Hematopoietic multipotent progenitor cell treated with erythropoietin and hydrocortisone succinate and interleukin-3 and kit ligand, for 15 days (in vitro differentiated cells): Measurements from ENCODE around the gene SEC24D.
A peak's percentile ranks its signal among the peaks of the same experiment; 100 is the strongest.

ENCODE experiments used
- DNase-seq: peaks from one replicate; pipeline ENCODE4 v3.0.0-alpha.2; 2015; ENCODE audit warnings: low spot score

The SEC24D gene

DNA sequence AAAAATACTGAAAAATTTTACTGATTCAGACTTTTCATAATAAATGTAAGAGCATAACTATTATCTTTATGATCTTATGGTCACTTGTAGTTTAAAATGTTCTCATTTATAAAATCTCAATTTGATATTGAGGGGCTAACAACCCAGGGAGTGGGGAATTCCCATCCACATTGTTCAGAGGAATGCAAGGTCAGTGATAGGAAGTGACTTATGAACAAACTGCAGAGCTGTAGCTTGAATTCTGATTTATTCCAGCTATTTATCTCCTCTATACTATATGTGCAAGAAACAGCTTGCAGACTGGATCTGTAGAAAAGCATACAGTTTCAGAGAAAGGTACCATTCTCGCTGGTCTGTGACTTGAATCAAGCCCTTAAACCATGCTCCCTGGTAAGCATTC lies 61.6 kb downstream of the SEC24D start:
- no peak for DNase-seq

DNA sequence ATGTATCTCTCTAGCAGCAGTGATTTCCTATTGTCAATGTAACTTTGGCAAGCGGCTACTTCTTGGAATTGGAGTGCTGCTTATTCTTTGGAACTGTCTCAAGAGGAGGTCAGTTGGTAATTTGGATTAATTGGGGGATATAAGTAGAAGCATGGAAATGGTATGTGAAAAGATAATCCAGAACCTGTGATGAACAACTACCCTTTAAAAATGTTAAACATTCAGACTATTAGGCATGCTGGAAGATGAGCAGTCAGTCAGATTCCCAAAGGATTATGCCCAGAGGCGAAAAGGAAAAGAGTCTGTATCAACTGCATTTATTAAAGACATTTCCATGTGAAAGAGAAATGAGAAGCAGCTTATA lies 62.5 kb downstream of the SEC24D start:
- DNase-seq: no peak

DNA sequence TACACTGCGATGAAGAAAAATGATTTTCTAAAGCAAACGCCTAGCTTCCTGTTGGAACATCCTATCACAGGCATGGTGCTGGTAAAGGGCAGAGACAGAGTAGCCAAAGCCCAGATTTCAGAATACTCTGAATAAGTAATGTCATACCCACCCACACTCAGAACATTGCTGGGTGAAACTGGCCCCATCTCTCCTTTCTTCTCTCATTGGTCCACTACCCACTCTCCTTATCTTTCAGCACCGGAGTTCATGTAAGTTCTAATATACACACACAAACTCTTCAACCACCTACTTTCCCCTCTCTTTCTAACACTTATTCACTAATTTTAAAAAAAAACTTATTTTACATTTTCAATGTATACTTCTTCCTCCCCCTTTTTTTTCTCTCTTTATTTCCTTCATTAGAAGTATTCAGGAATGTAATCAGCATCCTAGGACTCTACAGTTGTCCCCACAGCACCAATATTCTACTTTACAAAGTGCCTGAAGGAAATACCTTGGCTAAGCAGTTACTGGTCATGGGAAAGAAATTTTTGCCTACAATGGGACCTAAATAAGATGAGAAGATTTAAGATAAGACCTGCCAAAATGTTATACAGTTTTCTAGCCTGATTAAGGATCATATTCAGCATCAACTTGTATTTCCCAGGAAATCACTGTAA lies 63.0 kb downstream of the SEC24D start:
- DNase-seq: no peak

DNA sequence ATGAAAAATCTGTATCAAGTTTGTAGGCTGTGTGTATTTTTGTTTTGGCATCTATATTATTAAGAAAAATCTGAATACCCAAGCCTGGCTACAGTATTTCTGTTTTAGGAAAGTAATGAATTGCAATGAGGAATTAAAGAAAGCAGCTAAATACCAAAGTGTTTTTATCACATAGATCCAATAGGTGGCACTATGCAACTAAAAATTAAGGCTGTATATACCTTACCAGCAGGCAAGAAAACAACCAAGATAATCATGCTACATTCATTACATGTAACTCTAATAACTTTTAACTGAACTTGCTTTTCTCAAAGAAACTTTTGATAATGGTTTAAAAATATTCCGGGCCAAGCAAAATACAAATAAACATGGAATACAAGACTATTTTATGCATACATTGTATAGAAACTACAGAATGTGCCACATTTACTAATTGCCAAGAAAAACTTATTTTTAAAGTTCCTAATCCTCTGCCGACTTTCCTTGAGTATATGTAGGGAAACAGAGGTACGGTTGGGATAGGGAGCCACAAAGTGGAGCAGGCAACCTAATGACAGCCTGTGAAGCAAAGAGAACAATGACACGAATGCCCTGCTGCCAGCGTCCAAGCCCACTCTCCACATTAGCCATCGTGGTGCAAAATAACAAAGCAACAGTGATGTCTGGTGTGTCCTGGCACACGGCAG lies 63.7 kb downstream of the SEC24D start:
- peak; percentile 69 for DNase-seq

DNA sequence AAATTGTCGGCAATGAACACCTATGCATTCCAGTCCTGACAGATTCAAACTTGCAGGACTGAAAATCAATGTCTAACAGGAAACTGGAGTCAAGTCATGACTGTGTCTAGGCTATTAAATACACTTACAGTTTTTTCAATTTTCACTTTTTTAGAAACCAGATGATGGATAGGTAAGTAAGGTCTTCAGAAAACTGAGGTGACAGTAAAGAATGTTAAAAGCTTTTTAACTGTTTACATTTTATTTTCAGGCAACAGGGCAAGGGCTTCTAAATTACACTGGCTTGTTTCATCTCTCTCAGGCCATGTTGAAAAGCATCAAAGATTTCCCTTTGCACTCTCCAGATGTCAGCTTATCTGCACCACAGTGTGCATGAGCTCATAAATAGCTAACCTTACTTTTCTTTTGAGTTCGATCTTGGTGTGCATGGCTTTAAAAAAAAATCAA lies 65.2 kb downstream of the SEC24D start:
- DNase-seq: no peak

DNA sequence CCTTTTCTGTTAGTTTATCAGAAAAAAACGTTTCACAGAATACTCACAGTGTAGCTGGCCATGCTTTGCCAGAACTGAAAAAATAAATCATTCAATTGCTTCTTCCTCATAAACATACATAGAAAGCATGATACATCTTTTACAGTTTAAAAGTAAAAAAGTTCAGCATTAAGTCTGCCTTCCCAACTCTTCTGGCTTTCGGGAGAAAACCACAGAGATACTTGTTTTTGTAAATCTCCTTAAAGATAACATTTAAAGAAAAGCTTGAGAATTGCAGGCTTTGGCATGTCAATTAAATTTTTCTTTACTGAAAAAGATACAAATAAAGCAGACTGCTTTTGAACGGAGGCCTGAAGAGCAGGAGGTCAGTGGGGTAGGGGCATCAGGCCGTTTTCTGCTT lies 66.8 kb downstream of the SEC24D start:
- no peak for DNase-seq

DNA sequence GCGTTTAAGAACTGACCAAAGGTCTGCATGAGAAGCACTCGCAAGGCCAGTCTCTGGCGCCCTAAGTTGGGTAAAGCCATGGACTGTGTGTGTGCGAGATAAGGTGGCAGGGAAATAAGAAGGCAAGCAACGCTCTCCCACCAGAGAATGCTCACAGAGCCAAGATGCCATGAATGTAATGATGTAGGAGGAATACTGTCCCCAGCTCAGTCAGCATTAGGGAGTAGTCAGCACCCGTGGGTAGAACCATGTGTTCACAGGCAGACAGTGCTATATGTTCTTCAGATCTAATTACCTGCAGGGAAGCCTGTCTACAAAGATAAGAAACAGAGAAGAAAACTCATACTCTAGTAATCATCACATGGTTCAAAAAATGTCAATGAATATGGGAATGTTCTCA lies 68.8 kb downstream of the SEC24D start:
- DNase-seq: peak; percentile 64

DNA sequence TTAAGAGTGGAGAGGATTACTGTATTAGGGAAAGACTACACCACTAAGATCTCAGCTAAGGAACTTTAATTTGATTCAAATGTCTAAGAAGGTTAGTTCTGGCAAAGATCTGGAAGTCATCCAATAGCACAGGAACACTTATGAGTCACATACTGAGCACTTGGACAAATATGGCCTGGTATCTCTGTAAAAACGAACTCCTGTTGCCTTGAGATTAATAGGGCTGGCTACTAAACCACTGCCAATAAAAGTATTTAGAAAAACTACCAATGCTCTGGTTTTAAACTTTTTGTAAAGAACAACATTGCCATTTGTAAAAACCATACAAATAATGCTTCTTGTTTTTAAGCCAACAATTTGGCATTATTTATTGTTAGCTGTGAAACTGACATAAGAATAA lies 70.5 kb downstream of the SEC24D start:
- DNase-seq: peak; percentile 84

DNA sequence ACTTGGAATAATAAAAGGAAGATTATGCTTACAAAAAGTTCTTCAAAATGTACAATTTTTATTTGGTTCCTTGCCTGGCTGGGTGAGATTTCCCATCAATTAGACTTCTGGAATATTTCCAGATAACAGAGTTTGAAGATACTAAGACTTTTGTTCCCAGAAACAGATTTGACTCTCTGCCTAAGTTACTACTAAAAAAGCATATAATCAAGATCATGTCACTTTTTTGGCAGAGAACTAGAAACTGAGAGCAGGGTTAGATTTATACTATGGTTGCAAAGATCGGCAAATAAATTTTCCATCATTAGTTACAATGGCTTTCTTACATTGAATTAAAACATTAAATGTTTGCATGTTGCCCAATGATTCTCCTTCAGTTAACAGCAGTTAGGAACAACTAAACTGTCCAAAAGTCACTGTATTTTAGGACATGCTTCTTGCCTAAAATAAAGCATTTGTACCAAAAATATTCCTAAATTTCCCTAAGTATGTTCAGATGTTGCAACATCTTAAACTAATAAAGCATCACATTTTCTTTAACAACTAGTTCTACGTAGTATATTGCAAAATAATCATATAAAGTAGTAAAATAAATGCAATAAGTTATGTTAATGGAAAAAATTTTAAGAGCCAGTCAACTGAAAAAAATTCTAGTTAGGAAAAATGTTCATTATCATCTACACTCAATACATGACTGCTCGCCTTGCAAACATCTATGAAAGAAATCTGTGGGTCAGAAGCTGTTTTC lies 73.0 kb downstream of the SEC24D start:
- no peak for DNase-seq

DNA sequence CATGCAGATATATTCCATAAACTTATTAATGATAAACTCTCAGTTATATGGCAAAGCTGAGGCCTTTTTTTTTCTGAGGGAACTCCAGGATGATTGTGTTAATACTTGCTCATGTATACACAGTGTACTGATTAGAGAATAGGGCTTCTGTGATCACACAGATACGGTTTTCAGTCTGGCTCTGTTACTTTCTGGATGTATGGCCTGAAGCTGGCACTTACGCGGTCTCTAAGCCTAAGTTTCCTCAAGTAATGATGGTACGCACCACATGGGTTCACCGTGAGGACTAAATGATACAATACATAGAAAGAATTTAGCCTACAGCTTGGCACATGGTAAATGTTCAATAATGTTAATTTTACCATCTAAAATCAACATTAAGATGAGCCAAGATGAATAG lies 73.8 kb downstream of the SEC24D start:
- DNase-seq: no peak

DNA sequence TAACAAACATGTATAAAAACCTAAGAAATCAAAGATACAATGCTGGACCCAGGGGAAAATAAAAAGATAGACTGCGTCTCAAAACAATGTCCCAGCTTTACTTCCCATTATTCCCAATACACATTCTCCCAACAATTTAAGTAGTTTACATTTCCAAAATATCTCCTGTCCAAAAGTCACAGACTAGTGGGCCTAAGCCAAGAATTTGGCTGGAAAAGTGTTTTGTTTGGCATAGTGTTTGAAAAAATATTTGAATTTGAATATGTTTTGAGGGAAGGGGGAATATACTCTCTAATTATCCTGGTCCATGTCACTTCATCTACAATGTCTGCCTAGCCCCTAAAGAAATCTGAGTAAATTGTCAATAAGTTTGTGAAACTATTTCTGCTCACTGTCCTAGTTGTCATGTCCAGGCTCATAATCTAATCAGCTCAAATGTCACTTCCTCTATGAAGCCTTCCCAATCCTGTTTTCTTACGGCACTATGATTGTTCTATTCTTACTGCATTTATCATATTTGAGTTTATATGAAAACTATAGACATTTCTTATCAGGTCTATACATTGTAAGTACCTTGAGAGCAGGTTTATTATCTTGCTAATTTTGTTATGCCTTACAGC lies 74.4 kb downstream of the SEC24D start:
- no peak for DNase-seq

DNA sequence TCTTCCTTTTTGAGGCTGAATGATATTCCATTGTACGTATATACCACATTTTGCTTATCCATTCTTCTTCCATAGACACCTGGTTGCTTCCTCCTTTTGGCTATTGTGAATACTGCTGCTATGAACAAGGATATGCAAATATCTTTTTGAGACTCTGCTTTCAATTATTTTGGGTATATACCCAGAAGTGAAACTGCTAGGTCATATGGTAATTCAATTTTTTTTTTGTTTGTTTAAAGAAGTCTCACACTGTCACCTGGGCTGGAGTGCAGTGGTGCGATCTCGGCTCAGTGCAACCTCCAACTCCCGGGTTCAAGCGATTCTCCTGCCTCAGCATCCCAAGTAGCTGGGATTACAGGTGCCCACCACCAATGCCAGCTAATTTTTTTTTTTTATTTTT lies 75.4 kb downstream of the SEC24D start:
- no peak for DNase-seq

DNA sequence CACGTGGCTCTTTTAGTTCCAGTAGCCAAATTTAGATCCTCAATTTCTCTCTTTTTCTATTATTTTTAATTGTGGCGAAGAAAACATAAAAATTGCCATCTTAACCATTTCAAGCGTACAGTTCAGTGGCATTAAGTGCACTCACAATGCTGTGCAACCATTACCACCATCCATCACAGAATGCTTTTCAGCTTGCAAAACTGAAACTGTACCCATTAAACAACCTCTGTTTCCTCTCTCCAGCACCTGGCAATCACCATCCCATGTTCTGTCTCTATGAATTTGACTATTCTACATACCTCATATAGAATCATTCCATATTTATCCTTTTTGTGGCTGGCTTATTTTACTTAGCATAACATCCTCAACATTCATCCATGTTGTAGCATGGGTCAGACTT lies 75.8 kb downstream of the SEC24D start:
- DNase-seq: no peak

DNA sequence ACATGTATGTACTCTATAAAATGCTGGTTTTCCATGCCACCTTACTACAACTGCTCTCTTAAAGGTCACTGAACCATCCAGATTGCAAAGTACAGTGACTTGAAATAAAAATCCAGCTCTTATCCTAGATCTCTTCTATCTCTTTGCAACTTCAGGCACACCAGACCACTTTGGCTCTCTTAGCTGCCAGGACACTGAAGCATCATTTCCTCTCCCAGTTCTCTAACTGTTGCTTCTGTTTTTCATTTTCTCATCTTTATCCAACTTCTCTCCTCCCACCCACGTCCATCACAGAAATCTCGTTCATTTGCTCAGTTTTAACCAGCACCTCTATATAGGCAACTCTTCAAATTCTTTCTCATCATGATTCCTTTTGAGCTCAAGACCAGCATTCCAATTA lies 76.4 kb downstream of the SEC24D start:
- DNase-seq: no peak

DNA sequence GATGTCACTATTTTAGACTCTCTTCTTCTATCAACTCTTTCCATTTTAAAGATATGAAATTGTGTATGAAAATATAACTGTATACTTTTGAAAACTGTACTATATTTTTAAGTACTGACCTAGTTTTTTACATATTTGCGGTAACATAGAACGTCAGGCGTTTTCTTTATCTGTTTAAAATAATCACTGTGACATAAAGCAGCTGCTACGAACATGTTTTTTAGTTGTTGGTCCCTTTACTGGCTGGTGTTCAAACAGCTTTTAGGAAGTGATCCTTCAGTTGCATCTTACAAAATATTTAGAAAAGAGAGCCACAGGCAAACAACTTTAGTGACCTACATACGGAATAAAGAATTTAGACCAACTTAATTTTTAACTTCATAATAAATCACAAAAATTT lies 77.6 kb downstream of the SEC24D start:
- no peak for DNase-seq

DNA sequence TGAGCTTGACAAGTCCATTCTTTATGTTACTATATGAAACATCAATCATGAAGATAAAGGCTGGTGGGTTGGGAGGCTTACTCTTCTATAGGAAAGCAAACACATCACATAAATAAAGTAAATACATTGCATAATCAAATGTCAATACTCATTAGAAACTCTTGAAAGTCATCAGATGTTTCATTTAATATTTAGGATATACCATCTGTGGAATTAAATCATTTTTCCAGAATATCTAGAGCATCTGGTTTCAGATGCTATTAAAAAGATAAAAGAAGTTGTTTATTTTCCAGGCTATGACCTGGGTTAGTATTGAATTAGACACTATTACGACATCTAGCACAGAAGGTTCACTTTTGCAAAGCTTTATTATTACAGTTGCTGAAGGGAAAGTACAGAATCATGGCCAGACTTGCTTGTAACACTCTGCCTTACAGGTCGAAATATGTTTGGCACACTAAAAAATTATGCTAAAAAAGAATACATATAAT lies 78.1 kb downstream of the SEC24D start:
- DNase-seq: no peak

DNA sequence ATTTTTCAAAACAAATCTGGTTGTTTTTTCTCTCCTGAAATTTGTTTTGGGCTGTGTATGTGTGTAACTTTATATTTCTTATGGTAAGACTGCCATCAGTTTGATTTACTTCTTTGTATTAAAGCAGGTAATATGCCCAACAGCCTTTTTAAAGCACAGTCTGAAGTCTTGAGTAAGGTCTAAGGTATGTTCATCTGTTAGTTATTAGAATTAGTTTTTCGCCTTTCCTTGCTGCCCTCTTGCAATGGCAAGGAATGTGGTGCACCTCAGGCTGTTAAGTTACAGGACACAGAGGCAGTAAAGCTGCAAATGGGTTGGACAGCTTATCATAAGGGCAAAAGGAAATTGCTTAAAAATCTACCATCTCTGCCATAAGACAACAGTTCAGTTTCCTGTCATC lies 79.0 kb downstream of the SEC24D start:
- DNase-seq: no peak

DNA sequence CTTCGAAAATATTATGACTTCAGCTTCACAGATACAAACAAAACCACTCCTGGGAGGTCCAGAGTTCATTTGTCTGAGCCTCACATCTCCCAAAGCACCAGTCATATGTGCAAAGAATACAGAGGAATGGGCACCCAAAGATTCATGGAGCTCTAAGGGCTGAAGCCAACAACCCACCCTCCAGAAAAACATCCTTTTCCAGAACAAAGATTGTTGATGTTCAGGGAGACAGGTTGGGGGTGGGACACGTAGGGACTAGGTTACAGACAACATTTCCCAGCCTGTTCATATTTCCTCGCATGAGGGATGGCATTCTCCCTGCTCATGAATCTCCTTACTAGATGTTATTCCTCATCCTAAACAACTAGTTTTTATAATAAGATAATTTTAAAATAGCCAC lies 79.5 kb downstream of the SEC24D start:
- no peak for DNase-seq

DNA sequence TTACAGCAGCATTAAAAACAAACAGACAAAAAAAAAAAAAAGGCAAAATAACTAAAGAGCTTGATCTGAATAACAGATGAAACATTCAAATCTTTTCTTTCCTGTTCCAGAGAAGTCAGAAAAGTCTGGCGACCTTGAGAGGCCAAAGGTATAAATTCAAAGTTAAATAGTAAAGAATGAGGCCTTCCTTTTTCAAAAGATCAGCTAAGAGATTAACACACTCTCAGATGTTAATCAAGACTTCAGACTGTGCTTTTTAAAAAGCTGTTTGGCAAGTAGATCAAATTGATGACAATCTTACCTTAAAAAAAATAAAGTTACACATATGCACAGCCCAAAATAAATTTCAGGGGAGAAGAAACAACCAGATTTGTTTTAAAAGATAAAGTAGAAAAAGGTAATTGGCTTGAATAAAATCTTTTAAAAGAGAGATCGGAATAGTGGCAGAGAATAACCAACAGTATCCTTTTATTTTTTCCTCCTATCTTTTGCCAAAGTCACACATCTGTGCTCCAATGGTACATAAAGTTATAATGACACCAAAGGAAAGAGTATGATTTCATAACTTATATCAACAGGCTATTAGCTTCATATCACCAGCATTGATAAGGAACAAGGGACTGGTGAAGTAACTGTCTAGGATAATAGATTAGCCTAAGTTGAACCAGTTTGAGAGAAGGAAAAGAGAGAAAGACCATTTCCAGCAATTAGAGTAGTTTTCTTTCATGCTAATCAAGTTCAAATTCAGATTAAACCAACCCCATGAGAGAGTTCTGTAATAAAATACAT lies 80.3 kb downstream of the SEC24D start:
- no peak for DNase-seq

DNA sequence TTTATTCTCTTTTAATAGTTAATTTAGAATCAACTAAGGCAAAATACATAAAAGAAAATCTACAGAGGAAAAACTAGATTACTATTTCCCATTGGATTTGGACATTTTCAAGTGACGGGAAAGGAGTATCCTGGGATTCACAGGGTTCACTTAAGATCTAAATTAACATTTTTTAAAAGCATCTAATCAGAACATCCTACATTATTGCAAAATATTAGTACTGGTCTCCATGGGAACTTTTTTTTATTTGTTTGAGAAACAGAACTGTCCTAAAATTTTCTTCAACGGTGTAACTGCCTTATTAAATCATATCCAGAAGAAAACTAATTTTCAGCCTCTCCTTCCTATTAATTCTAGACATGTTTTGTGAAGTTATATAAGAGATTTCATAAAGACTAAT lies 81.0 kb downstream of the SEC24D start:
- DNase-seq: no peak

DNA sequence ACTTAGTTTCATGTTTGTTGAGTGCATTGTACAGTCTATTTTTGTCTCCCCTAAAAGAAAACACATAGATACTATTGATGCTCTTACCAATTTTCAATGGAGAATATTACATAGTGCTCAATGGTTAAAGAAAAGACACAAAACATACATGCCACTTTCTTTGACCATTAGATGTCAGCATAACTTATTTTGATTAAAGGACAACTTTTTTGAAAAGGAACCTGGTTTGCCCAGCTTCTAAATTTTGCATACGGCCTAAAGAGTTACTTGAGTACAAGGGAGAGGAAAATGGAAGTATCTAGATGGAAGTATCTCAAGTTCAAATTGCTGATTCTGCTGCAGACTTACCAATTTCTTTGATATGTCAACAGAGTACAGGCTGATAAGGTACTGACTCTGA lies 82.2 kb downstream of the SEC24D start:
- no peak for DNase-seq

DNA sequence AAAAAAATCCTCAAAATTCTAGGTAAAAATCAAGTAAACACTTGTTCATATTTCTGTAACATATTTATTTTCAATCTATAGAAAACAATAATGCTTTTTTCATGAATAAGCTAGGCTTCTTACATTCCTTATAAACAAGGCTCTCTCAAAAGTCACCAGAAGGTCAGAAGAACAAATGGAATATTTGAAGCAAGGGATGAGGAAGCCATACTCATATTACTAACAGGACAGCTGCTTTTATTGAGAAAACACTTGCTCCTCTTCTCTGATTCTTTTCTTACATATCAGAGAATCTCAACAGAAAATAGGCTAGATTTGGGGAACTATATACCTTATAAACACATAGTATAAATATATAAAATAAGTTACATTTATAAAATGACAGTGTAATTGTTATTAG lies 82.8 kb downstream of the SEC24D start:
- DNase-seq: no peak
